Adrenal gland (tissue), 12 donors: Measurements from ENCODE around the gene TRIM42. TPM values are rescaled to one million over a fixed set of nuclear protein-coding genes. Genes with fewer than 3 reads are reported as not detected.

Experiments
- DNase-seq, 7 donors: peaks; one replicate each; pipeline ENCODE4 v3.0.0-alpha.2; 2019 to 2020
- H3K27ac ChIP-seq, 5 donors: fragments of 200-600 bp; sonication (generic) in 4 of 5; 1 replicate in 3 of 5; 2 replicates in 2 of 5; pipeline versions ENCODE4 v1.5.1 to v1.8.0; 2016 to 2020; ENCODE audit warnings: mild to moderate bottlenecking in 1 of 5
- H3K27me3 ChIP-seq: fragments of 200-600 bp; 2 replicates; pipeline ENCODE4 v1.8.0; 2021
- H3K36me3 ChIP-seq, 2 donors: fragments of 200-600 bp; replicated peaks in 1 of 2; 1 replicate in 1 of 2; 2 replicates in 1 of 2; pipeline versions ENCODE4 v1.5.1 to v1.8.0; 2018 to 2022
- H3K4me1 ChIP-seq, 2 donors: fragments of 200-600 bp; replicated peaks in 1 of 2; 1 replicate in 1 of 2; 2 replicates in 1 of 2; pipeline versions ENCODE4 v1.5.1 to v1.8.0; 2018 to 2021
- H3K4me3 ChIP-seq, 4 donors: fragments of 200-600 bp; sonication (generic) in 3 of 4; one replicate each; pipeline ENCODE4 v1.5.1; 2016 to 2018
- H3K9me3 ChIP-seq, 3 donors: fragments of 200-600 bp; sonication (generic) in 1 of 3; replicated peaks in 1 of 3; 1 replicate in 2 of 3; 2 replicates in 1 of 3; pipeline versions ENCODE4 v1.5.1 to v1.8.0; 2016 to 2021
- POLR2A ChIP-seq, 2 donors: fragments of 450-650 bp; IDR thresholded peaks; one replicate each; pipeline ENCODE4 v1.6.1; 2017; ENCODE audit warnings: antibody characterized with exemption in 2 of 2, mild to moderate bottlenecking in 2 of 2, moderate library complexity in 1 of 2
- WGBS, 4 donors: extraction: QIAGEN DNeasy Blood & Tissue Kit in 2 of 4; methylation state at CpG; one replicate each; pipeline versions ENCODE4 v1.1.5 to v1.1.7; 2013 to 2017; 5-methylcytosine and 5-hydroxymethylcytosine counted together
- intact Hi-C, 2 donors: fragments of 100-400 bp; cut with DNase I; formaldehyde crosslinking; loops; one replicate each; pipeline versions ENCODE4 v1.14.1 to v1.15.0; 2022 to 2023
- polyA plus RNA-seq, 3 donors: library from polyadenylated mRNA; stranded (reverse); fragments of 200-250 nt in 2 of 3; fragments of 350-450 nt in 1 of 3; fragmentation: Illumina TruSeq in 1 of 3; extraction: RNeasy Lipid Tissue Mini Kit (QIAGEN cat#74804) in 1 of 3; gene quantifications; one replicate each; pipeline ENCODE4 v1.2.3, GENCODE V29; 2013 to 2014
- total RNA-seq, 9 donors: library from RNA; depleted of rRNA in 4 of 9; stranded (reverse); fragments of >200 nt in 4 of 9; fragments of 120-200 nt in 1 of 9; fragmentation: NEBNext Ultra II Directional in 1 of 9; extraction: Animal tissue kit (Norgen Biotek cat#: 25700) in 1 of 9; gene quantifications; one replicate each; pipeline versions ENCODE4 v1.1.0 to v1.2.4, GENCODE V29; 2013 to 2023
- TF ChIP-seq, protein P1 (sequence below), 6 experiments: fragments of 450-650 bp in 4 of 6; fragments of 200-600 bp in 2 of 6; sonication (generic) in 1 of 6; IDR thresholded peaks; 1 replicate in 5 of 6; 2 replicates in 1 of 6; pipeline versions ENCODE4 v1.5.1 to v1.8.0; 2016 to 2021; ENCODE audit warnings: antibody characterized with exemption in 6 of 6, mild to moderate bottlenecking in 2 of 6, moderate library complexity in 1 of 6
- donor health status: healthy with polysubstance abuse.
- donor health status: Bipolar disorder and iron deficiency.
- donor health status: DM: yes; HTN: yes; CAD: no.
- donor health status: DM: no; HTN: no; CAD: no.
- donor health status: DM: no; HTN: no; CAD: no.
- donor health status: DM: yes; HTN: yes; CAD: no.

The TRIM42 gene
- total and polyA plus RNA-seq, 12 donors = not detected

DNA sequence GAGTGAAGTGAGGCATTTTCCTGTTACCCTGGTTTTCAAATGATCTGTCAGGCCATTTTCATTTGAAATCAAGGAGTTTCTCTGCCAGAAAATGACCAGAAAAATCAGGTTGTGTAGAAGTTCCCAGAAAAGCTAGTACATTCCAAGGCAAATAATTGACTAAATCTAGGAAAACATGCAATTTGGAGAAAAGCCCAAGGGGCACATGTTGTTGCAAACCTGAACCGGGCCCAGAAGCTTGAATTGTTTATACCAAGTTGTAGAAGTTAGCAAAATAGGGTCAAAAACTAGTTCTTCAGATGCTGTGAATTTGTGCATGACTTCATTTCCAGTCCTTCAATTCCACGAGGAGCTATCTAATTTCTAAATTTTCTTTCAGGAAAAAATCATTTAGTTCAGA, 31.0 kb downstream of the TRIM42 start:
- Histone ChIP-seq H3K27me3 (no peaks in the 10 kb centered on the region), H3K4me3 (no peak overlapping the region), H3K27ac (peak overlapping the region in 2 of 5 donors; percentile 41 to 62), H3K9me3 (no peaks in the 10 kb centered on the region), H3K36me3 (no peaks in the 10 kb centered on the region), H3K4me1 (no peaks in the 10 kb centered on the region)
- TF ChIP-seq POLR2A (IDR thresholded peaks at IDR 0.05) = no peak
- TF ChIP-seq, protein P1, sequence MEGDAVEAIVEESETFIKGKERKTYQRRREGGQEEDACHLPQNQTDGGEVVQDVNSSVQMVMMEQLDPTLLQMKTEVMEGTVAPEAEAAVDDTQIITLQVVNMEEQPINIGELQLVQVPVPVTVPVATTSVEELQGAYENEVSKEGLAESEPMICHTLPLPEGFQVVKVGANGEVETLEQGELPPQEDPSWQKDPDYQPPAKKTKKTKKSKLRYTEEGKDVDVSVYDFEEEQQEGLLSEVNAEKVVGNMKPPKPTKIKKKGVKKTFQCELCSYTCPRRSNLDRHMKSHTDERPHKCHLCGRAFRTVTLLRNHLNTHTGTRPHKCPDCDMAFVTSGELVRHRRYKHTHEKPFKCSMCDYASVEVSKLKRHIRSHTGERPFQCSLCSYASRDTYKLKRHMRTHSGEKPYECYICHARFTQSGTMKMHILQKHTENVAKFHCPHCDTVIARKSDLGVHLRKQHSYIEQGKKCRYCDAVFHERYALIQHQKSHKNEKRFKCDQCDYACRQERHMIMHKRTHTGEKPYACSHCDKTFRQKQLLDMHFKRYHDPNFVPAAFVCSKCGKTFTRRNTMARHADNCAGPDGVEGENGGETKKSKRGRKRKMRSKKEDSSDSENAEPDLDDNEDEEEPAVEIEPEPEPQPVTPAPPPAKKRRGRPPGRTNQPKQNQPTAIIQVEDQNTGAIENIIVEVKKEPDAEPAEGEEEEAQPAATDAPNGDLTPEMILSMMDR (IDR thresholded peaks at IDR 0.05) = no peak
- intact Hi-C loops = no loop called here
- no peak for DNase-seq
- WGBS, 4 donors = 64 to 73% (median 68%) methylated on average over 2 of the region's 2 CpGs

DNA sequence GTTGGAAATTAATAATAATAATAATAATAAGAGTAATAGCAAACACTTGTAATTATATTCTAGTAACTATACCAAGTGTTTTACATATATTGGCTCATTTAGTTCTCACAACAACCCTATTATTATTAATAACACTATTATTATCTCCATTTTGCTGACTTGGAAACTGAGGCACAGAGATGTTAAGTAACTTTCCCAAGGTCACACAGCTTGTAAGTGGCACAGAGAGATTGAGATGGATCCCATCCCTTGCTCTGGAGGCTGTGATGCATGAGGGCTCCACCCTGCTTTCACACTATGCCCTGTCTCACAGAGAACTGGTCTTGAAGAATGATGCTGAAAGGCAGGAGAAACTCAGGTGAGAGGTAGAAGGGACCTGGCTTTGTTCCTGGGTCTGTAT, 31.9 kb downstream of the TRIM42 start:
- Histone ChIP-seq H3K27me3 (no peaks in the 10 kb centered on the region), H3K9me3 (no peaks in the 10 kb centered on the region), H3K4me1 (no peaks in the 10 kb centered on the region), H3K36me3 (no peaks in the 10 kb centered on the region), H3K27ac (peak overlapping the region in 1 of 5 donors; percentile 17), H3K4me3 (no peak overlapping the region)
- no peak for TF ChIP-seq POLR2A (IDR thresholded peaks at IDR 0.05)
- TF ChIP-seq, protein P1 (IDR thresholded peaks at IDR 0.05) = no peak
- no peak for DNase-seq
- intact Hi-C loops = no loop called here

DNA sequence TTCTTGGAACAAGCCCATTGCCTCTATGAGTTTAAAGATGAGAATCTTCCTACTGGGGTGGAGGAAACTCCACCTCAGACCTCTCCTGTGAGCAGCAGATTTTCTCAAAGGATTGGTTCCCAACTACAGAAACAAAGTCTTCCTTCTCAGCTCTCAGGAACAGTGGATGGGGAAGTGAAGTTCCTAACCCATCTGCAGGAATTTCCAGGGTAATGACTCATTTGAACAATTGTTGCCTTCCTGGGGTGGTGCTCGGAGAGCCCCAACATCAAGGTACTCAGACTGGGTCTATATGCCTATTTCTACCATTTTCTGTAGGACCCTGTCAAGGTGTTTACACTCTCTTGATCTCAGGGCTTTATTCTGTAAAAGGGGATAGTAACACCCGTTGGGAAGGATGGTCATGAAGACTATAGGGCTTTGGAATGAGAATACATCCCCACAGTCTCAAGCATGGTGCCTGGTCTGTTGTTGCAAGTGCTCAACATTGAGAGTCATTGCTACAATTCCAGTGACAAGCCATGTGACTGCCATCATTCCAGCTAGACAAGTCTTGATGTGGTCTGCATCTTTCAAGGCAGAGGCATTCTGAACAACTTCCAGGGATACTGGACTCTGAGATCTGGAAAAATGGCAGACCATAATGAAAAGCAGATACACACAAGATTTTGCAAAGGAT, 33.0 kb downstream of the TRIM42 start:
- TF ChIP-seq, protein P1 (IDR thresholded peaks at IDR 0.05) = no peak
- no peak for TF ChIP-seq POLR2A (IDR thresholded peaks at IDR 0.05)
- no peak for DNase-seq
- Histone ChIP-seq H3K27ac (no peak overlapping the region), H3K27me3 (no peaks in the 10 kb centered on the region), H3K9me3 (no peaks in the 10 kb centered on the region), H3K36me3 (no peaks in the 10 kb centered on the region), H3K4me1 (no peaks in the 10 kb centered on the region), H3K4me3 (no peak overlapping the region)
- 79 to 92% (median 85%) methylated on average over 2 of the region's 2 CpGs for WGBS, 4 donors
- intact Hi-C loops = no loop called here

DNA sequence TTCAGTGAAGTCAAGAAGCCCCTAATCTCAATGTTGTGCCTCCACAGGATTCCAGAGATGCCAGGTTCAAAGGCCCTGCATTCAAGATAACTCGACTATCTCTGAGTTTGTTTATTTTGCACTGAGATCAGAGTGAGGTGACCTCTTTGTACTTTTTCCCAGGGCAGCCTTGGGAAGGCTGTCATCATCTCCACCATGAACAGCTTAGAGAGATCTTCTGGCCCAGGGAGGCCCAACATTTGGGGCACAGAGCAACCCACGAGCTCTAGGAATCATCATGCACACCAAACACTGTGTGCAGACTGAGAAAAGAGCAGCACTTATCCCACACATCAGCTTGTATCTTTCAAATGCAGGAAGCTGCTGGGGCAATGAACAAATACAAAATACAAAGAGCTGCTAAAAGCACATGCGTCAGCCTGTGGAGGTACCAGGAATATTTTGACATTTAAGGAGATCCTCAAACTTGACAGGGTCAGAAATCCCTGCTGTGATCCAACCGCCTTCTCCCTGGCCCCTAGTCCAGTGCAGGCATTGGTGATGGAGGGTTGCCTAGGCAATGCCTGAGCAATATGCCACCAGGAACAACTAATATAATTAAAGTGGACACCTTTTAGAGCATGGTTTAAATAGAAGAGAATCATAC, 33.6 kb downstream of the TRIM42 start:
- no peaks in the 10 kb centered on the region for H3K27me3 ChIP-seq
- TF ChIP-seq POLR2A (IDR thresholded peaks at IDR 0.05) = no peak
- TF ChIP-seq, protein P1 (IDR thresholded peaks at IDR 0.05) = no peak
- WGBS, 4 donors = 55 to 64% (median 60%) methylated on average over 4 of the region's 4 CpGs
- H3K36me3 ChIP-seq = no peaks in the 10 kb centered on the region
- H3K27ac ChIP-seq = no peak overlapping the region
- no peaks in the 10 kb centered on the region for H3K9me3 ChIP-seq
- no peak for DNase-seq
- no peak overlapping the region for H3K4me3 ChIP-seq
- intact Hi-C loops = no loop called here
- H3K4me1 ChIP-seq = no peaks in the 10 kb centered on the region
